ENCODE measurements around the gene ANKRD30BL.
"Not testable (repeated sequence)": the region's sequence is repeated elsewhere in the genome, so short reads cannot be mapped to it uniquely, and the experiment has no call there.

ANKRD30BL gene, protein sequence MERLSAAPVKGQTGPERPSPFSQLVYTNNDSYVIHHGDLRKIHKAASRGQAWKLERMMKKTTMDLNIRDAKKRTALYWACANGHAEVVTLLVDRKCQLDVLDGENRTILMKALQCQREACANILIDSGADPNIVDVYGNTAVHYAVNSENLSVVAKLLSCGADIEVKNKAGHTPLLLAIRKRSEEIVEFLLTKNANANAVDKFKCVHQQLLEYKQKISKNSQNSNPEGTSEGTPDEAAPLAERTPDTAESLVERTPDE

DNA sequence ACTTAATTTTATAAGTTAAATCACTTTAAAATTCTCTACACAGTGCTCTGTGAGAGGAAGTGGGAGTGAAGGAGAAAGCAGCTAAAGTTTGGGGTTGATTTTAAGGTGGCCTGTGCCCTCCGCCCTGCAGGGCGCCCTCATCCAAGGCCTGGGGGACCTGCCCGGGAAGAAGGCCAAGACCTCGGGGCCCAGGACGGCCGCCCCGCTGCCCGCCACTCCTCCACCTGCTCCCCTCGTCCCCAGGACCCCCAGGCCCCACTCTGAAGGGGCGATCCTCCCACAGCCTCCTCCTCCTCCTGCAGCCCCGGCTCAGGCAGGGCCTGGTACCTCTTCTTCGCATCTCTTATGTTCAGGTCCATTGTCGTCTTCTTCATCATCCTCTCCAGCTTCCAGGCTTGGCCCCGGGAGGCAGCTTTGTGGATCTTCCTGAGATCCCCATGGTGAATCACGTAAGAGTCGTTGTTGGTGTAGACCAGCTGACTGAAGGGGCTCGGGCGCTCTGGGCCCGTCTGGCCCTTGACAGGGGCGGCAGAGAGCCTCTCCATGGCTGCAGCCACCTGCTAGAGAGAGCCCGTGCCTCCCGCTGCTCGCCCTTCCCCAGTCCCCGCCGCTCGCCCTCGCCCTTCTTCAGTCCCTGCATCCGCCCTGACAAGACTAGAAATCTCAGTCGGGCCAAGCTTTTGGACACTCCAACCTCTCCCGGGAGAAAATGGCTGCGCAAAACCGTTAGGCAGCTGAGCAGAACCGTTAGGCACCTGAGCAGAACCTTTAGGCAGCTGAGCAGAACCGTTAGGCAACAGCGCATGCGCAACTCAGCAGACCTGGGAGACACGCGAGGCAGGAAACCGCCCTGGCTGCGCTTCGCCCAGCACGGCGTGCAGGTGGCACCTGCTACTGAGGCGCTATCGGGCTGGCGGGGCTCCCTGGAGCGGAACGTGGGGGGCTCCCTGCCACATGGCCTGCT lies at the start of gene ANKRD30BL:
Gene ANKRD30BL (minus strand): TSS at position 792 of the 964 bp plus-strand sequence. CDS start 247 bp downstream, at position 545.
- DNase-seq (ENCODE audit: low spot score) = not testable (repeated sequence)

DNA sequence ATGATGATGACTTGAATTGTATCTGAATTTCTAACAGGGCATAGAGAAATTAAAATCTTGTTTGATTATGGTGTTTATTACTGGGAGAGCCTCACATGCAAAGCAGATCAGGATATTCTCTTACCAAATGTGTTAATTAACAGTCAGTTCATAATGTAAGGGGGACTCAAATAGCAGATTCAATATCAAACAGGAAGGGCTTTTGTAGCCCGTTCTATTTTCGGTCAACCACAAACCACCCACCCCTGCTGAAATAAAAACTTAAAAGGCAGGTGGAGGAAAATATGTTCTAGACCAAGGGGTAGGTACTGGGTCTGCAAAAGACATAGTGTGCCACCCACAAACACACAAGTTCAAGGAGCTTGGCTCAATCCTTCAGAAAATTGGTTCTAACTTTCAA lies 41.1 kb upstream of the ANKRD30BL start:
- DNase-seq (ENCODE audit: low spot score) = not testable (repeated sequence)

DNA sequence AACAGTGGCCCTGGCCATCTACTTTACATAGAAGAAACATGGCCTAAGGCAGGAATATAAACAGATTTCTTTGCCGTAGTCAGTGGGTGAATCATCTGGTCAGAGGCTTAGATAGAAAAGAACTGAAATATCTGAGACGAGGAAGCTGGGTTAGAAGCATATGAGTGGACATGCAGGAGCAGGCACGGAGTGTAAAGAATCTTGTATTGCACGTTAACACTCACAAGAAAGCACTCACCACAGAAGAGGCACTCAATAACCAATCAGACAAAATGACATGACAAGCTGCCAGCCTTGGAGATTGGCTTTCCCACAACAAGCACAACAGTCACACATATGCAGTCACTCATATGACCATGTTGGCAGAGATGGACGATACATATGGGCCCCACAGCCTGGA lies 31.1 kb upstream of the ANKRD30BL start:
- DNase-seq (ENCODE audit: low spot score) = not testable (repeated sequence)

DNA sequence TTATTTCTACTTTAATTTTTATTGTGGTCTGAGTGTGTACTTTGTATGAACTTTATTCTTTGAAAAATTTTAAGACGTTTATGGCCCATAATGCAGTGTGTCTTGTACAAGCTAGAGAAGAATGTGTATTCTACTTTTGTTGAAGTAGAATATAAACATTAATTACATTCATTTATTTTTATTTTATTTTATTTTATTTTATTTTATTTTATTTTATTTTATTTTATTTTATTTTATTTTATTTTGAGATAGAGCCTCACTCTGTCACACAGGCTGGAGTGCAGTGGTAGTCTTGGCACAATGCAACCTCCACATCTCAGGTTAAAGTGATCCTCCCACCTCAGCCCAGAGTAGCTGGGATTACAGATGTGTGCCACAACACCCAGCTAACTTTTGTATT lies 5.3 kb upstream of the ANKRD30BL start:
- not testable (repeated sequence) for DNase-seq (ENCODE audit: low spot score)

DNA sequence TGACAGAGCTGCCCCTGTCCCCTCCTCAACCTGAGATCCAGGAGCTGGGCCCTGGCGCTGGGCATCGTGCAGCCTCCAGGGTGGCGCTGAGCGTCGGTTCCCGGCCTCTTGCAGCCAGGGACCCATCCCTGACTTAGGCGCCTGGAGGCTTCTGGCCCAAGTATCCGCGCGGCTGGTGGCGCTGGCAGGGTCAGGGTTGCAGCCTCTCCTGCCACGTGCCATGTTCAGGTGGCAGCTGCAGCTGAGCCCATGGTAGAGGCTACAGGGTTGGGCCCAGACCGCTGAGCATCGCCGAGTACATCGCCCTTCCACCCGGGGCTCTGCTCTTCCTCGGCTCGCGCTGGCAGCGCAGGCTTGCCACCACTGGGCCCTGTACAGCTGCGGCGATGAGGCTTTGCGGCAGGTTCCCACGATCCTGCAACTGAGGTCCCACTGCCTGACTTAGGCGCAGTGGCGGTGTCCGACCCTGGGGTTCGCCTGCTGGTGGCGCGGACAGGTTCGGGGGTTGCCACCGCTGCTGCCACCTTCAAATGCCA lies 441 bp upstream of the ANKRD30BL start:
- DNase-seq (ENCODE audit: low spot score) = not testable (repeated sequence)

DNA sequence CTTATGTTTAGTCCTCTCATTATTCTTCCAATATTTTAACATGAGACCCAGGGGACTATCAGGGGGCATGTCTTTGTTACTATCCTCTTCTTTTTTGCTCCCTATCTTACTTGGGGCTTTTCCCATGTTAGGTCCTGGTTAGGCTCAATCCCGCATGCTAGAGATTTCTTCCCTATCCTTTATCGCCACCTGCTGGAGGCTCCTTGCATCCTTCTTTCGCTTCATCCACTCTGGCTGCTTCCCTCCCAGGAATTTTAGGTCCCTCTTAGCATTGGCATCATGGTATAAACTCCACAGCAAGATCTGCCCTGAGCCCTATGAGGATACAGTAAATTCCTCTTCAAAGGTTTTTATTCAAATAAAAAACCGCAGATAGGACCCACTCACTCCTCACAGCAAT lies 15.0 kb downstream of the ANKRD30BL start:
- DNase-seq (ENCODE audit: low spot score) = peak; percentile 10
